NCI-H1105 treated with DMSO at 0.1 percent for 48 hours (cell line): Measurements from ENCODE around the gene PPP4R1.
A peak's percentile ranks its signal among the peaks of the same experiment; 100 is the strongest.
"Not testable (repeated sequence)": the region's sequence is repeated elsewhere in the genome, so short reads cannot be mapped to it uniquely, and the experiment has no call there.

Experiments
- DNase-seq: peaks from one replicate; lab custom pipeline; 2025; lab: John Stamatoyannopoulos, UW

The PPP4R1 gene, protein sequence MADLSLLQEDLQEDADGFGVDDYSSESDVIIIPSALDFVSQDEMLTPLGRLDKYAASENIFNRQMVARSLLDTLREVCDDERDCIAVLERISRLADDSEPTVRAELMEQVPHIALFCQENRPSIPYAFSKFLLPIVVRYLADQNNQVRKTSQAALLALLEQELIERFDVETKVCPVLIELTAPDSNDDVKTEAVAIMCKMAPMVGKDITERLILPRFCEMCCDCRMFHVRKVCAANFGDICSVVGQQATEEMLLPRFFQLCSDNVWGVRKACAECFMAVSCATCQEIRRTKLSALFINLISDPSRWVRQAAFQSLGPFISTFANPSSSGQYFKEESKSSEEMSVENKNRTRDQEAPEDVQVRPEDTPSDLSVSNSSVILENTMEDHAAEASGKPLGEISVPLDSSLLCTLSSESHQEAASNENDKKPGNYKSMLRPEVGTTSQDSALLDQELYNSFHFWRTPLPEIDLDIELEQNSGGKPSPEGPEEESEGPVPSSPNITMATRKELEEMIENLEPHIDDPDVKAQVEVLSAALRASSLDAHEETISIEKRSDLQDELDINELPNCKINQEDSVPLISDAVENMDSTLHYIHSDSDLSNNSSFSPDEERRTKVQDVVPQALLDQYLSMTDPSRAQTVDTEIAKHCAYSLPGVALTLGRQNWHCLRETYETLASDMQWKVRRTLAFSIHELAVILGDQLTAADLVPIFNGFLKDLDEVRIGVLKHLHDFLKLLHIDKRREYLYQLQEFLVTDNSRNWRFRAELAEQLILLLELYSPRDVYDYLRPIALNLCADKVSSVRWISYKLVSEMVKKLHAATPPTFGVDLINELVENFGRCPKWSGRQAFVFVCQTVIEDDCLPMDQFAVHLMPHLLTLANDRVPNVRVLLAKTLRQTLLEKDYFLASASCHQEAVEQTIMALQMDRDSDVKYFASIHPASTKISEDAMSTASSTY

DNA sequence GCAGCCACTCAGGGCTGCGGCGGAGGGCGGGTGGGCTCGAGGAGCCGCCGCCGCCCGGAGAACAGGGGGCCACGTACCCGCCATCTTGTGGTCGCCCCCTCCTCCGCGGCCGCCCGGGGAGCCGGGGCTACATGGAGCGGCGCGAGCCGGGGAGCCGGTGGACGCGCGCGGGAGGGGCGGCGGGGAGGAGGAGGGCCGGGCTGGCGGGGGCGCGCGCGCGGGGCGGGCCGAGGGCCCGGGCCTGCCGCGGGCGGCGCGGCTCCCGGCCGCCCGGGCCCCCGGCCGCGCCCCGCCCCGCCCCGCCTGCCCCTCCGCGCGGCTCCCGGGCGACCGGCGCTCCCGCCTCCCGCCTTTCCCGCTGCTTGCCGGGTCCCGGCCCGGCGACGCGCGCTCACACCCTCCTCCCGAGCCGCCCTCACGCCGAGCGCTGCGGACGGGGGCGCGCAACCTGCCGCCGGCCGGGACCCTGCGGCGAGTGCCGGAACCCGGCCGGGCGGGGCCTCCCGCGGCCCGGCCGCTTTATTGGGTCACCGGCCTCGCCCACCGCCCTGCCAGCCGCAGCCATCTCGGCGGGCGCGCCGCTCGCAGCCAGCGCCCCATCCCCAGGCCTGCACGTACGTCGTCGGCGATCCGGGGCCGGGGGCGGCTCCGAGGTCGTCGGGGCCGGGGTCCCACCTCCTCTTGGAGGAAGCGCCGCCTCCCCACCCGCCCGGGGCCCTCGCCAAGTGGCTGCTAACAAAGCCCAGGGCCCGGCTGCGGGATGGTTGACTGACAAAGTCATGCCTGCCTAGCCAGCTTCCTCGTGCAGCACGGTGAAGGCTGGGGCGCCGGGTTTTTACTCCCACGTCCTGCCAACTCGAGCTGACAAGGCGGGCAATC is at the start of gene PPP4R1:
Gene PPP4R1 (minus strand): TSS at position 159 of the 879 bp plus-strand sequence. CDS start 75 bp downstream, at position 84.
- peak; percentile 55 for DNase-seq

- no peak for DNase-seq
Observed at GRCh38 chr18:9663377-9663776, 49.0 kb upstream of the PPP4R1 start.

GRCh38 chr18:9661564-9661963 is 47.2 kb upstream of the PPP4R1 start:
- no peak for DNase-seq

- DNase-seq: no peak
Observed at GRCh38 chr18:9659499-9660375, 45.4 kb upstream of the PPP4R1 start.

DNA sequence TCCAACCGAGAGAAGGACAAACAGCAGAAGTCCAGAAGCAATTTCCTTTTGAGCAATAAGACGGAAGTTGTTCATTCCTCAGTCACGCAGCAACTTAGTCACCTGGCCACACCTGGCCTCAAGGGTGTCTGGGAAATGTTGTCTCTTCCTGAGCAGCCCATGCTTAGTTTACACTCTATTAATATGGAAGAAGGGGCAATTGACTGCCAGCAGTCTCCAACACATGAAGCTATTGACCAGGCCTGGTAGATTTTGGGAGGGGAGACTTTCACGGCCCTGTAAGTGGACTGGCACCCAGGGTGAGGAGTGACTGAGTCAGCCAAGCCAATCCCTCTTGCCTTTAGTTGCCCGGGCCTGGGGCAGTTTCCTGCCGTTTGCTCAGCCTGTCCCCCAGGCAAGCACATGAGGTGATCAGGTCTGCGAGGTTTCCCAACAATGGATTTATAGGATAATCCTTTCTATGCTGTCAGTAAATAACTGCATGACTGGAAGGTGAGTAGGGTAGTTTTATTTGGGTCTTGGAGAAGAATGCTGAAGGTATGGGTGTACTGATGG is 43.8 kb upstream of the PPP4R1 start:
- no peak for DNase-seq

DNA sequence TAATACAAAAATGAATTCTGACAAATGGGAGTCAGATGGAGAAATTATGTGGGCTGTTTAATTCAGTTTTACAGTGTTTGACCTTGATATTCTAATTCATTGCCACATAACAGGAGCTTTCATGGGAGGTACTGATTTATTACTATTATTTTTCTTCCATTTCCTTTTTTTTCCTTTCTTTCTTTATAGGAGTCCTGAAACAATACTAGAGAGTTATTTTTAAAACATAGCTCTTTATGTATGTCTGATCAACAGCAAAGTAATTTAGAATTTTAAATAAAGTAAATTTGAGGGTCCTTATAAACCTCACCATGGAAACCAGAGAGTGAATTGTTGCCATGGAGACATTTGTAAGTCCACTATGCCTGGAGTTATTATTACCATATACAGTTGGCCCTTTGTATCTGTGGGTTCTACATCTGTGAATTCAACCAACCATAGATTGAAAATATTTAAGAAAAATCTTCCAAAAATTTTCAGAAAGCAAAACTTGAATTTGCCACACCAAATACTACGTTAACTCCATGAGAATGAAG is 40.9 kb upstream of the PPP4R1 start:
- no peak for DNase-seq

- no peak for DNase-seq
Observed at GRCh38 chr18:9653390-9653789, 39.0 kb upstream of the PPP4R1 start.

GRCh38 chr18:9649164-9649540 is 34.8 kb upstream of the PPP4R1 start:
- no peak for DNase-seq

DNA sequence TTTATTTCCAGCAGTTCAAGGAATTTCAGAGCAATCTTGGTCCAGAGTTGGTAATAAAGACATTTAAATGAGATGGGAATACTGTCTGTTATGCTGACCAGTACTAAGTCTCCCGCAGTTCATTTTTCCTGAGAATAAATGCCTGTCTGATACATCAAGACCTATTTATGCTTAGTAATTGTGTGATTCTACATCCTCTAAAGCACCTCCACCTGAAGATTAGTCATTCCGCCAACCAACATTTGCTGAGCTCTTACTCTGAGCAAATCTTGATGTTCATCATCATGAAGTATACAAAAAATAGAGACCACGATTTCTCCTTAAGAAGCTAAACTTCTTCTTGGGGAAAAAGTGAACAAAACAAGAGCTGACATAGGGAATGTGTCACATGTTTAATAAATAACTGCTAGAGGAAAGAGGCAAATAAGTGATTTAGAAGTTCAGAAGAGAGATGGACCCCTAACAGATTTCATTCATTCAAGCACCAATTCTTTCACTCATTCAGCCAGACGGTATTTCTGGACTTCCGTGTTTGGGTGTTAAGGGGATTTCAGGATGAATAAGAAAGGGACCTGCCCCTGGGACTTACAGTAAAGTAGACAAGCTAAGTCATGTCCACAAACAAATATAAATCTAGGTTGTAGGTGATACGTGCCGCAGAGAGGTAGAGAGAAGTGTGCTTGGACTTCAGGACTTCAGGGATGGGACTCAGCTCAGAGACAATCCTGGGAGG is 34.2 kb upstream of the PPP4R1 start:
- no peak for DNase-seq

DNA sequence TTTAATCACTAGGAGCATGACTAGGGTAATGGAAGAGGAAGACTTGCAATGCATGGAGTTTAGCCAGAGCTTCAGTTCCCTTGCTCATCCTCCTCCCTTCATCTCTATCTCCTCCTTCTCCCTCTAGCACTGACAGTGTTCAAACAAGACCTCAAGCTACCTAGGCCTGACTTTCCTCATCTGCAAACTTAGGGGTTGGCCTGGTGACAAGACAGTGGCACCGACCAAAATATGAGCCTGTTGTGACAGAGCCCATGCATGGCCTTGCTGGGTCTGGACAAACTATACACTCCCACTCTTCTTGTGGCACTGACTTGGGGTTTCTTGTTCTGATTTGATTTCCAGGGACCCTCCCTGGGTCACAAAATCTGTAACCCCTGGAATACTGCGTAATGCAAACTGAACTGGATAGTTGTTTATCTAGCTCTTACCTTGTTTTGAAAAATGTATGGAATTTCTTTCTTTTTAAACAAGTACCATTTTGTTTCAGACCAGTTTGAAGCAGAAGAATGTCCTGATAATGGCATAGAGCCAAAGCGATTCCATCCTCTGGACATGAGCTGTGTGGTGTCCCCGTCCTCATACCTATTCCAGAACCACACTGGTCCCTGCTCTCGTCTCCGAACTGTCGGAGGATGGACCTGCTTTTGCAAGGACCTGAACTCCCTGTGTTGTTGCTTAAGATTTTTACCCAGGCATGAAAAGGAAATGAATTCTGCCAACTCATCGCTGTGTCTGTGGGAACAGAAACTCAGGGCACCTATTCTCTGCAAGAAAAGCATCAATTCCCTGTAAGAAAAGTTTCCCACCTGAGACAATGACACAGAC is 33.4 kb upstream of the PPP4R1 start:
- DNase-seq: no peak

DNA sequence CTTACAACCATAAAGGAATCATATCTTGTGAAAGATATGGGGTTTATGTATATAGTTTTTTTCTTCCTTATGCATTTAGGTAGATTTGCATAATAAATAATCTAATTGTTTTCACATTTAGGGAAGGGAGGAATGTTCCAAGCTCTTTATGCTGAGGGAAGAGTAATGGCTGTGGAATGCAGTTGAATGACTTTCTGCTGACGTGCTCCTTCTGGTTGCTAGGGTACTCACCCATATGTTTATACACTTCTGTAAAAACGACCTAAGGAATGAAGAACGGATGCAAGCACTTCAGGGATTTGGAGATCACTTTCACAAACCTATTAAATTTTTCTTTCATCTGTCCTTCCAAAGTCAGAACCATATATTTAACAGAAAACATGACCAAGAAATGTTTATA is 29.2 kb upstream of the PPP4R1 start:
- DNase-seq: no peak

DNA sequence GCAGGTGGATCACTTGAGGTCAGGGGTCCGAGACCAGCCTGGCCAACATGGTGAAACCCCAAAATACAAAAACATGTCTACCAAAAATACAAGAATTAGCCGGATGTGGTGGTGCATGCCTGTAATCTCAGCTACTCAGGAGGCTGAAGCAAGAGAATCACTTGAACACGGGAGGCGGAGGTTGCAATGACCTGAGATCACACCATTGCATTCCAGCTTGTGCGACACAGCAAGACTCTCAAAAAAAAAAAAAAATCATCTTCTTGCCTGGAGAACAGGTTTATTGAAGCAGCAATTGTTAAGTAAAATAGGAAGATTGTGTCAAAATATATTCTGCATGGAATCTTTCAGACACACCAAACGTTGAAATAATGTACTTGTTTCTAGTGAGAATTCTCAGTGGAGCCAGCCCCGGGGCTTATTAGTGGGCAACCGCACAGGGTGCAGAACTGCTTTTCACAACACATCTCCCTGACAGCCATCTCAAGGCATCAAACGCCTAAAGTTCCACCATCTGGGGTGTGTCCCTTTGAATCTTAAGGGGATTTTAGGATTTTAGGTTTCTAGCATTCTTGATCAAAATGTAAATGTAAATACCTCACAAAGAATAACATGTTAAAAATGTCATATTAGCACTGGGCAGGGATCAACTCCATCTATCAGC is 28.6 kb upstream of the PPP4R1 start:
- DNase-seq: no peak

DNA sequence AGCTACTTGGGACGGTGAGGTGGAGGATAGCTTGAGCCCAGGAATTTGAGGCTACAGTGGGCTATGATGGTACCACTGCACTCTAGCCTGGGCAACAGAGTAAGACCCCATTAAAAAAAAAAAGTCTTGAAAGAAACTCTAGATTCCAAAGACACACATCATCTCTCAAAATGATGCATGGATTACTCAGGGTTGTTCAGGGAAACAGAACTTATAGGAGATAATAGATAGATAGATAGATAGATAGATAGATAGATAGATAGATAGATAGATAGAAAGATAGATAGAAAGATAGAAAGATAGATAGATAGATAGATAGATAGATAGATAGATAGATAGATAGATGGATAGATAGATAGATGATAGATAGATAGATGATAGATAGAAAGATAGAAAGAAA is 26.7 kb upstream of the PPP4R1 start:
- not testable (repeated sequence) for DNase-seq

DNA sequence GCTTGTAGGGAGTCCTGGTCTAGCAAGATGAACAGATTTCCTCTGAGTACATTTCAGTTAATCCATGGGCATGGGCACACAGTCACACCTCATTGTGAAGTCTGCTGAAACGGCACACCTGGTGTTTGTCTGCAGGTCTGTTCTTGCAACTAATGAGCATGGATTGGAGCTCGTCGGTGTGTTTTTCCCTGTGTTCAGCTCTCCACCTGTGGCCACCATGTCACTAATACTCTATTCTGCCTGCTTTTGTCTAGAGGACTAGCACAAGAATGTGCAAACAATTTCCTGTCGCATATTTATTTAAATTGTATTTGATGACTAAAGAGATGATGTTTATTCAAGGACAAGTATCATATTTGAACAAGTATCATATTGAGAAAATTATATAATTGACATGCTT is 24.5 kb upstream of the PPP4R1 start:
- peak; percentile 85 for DNase-seq

DNA sequence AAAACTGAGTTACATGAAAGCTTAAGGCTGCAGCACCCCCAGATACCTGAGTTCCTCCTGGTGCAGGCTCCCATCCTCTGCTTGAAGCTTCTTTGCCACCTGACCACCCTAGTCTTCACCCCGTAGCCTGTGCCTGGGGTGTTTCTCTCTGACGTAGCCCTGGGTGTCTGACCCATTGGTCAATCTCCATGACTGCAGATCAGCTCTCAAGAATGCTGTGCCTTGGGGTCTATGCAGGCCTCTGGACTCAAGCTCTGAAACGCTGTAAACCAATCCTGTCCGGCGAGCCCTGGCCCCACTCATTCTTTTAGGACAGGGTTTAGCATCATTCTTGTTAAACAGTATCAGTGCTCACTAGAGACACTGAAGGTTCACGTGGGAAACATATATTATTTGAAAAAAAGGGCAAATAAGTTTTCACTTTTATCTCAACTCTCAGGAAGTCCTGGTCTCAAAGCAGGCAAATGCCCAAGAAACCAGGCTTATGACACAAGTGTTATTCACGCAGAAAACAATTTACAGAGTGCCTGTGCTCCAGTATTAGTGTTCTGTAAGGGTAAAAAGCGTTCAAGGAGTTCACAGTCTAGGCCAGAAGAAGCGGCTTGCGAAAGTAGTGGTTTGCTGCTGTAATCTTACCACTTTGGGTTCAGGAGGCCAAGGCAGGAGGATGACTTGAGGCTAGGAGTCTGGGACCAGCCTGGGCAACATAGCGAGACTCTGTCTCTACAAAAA is 22.8 kb upstream of the PPP4R1 start:
- DNase-seq: no peak

DNA sequence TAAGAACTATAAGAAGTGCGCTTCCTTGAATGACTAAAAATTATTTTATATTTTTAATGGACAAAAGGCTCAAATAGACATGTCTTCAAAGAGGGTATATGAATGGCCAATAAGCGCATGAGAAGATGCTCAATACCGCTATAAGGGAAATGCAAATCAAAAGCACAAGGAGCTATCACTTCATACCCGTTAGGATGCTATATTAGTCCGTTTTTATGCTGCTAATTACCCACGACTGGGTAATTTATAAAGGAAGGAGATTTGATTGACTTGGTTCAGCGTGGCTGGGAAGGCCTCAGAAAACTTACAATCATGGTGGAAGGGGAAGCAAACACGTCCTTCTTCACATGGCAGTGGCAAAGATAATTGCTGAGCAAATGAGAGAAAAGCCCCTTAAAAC is 20.5 kb upstream of the PPP4R1 start:
- DNase-seq: no peak

GRCh38 chr18:9631814-9632496 is 17.6 kb upstream of the PPP4R1 start:
- no peak for DNase-seq
